T follicular helper cell (primary cell): ENCODE measurements around the gene NAGS.
"Not testable (repeated sequence)": the region's sequence is repeated elsewhere in the genome, so short reads cannot be mapped to it uniquely, and the experiment has no call there.

ENCODE experiments used
- DNase-seq: peaks from one replicate; pipeline ENCODE4 v3.0.0-alpha.2; 2020; ENCODE audit warnings: low read depth

NAGS gene

GRCh38 chr17:44039829-44040635 lies 35.6 kb downstream of the NAGS start:
- no peak for DNase-seq

- no peak for DNase-seq
Measured at GRCh38 chr17:44043272-44043696, 38.9 kb downstream of the NAGS start.

GRCh38 chr17:44044071-44044470 lies 39.6 kb downstream of the NAGS start:
- DNase-seq = no peak

- DNase-seq = no peak
Measured at GRCh38 chr17:44045486-44045885, 41.1 kb downstream of the NAGS start.

- DNase-seq = not testable (repeated sequence)
Measured at GRCh38 chr17:44046893-44047292, 42.5 kb downstream of the NAGS start.

- no peak for DNase-seq
Measured at GRCh38 chr17:44049294-44050060, 45.1 kb downstream of the NAGS start.

- no peak for DNase-seq
Measured at GRCh38 chr17:44053125-44053872, 48.9 kb downstream of the NAGS start.
